Measurements from ENCODE around the gene PACC1. TPM values are rescaled to one million over a fixed set of nuclear protein-coding genes. Genes with fewer than 3 reads are reported as not detected.
"Not testable (repeated sequence)": the region's sequence is repeated elsewhere in the genome, so short reads cannot be mapped to it uniquely, and the experiment has no call there.

The PACC1 gene
- polyA plus RNA-seq, 1 experiment, result 12.7 TPM

DNA sequence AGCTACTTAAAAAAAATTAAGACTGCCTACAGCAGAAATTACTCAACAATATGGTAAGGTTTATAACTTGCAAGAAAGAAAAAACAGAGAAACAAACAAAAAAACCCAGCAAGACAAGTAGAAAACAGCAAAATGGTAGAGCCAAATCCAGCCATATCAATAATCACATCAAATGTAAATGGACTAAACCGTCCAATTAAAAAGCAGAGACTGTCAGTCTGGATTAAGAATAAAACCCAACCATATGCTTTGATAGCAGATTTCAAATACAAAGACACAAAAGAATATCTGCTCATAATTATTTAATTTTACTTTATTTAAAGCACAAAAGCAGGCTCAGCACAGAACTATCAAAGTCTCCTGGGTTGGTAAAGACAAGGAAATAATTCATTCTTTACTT, 17.5 kb downstream of the PACC1 start:
- Histone ChIP-seq H3K4me3 (ENCODE audit: low read depth, low read length) (no peak overlapping the region), H3K36me3 (ENCODE audit: control insufficient read depth, insufficient read depth, low read length) (no peaks in the 10 kb centered on the region), H3K27me3 (ENCODE audit: control insufficient read depth, insufficient read depth, low read length) (no peaks in the 10 kb centered on the region)
- CTCF ChIA-PET, result no interaction called here
- no peak for TF ChIP-seq CTCF (IDR thresholded peaks at IDR 0.05; ENCODE audit: insufficient read depth, low read depth, low read length)
- POLR2A ChIA-PET, result no interaction called here
- no peak for DNase-seq (ENCODE audit: low read depth)

DNA sequence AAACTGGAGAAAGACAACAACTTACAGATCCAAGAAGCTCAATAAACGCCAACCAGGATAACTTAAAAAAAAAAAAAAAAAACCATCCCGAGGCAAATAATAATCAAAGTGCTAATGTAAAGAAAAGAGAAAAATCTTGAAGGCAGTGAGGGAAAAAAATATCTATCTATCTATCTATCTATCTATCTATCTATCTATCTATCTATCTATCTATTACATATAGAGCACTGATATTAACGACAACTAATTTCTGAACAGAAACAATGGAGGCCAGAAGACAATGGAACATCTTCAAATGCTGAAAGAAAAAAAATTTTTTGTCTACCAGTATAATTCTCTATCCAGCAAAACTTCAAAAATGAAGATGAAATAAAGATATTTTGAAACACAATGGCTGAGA, 18.0 kb downstream of the PACC1 start:
- ChIA-PET CTCF (interaction anchor here (0.6 kb wide), 2 partner anchors 16 to 569 kb away, joined by 3 read pairs; no protein-coding TSS in a partner anchor), POLR2A (no interaction called here)
- no peak overlapping the region for H3K4me3 ChIP-seq (ENCODE audit: low read depth, low read length)
- no peak for TF ChIP-seq CTCF (IDR thresholded peaks at IDR 0.05; ENCODE audit: insufficient read depth, low read depth, low read length)
- H3K36me3 ChIP-seq (ENCODE audit: control insufficient read depth, insufficient read depth, low read length), result no peaks in the 10 kb centered on the region
- DNase-seq (ENCODE audit: low read depth), result no peak
- no peaks in the 10 kb centered on the region for H3K27me3 ChIP-seq (ENCODE audit: control insufficient read depth, insufficient read depth, low read length)

GRCh38 chr1:212395678-212396437, 18.8 kb downstream of the PACC1 start:
- H3K36me3 ChIP-seq (ENCODE audit: control insufficient read depth, insufficient read depth, low read length); POLR2A ChIA-PET; DNase-seq (ENCODE audit: low read depth); H3K4me3 ChIP-seq (ENCODE audit: low read depth, low read length); H3K27me3 ChIP-seq (ENCODE audit: control insufficient read depth, insufficient read depth, low read length): not testable (repeated sequence)
- CTCF ChIA-PET, result interaction anchor here (0.6 kb wide), 2 partner anchors 17 to 568 kb away, joined by 3 read pairs; no protein-coding TSS in a partner anchor

DNA sequence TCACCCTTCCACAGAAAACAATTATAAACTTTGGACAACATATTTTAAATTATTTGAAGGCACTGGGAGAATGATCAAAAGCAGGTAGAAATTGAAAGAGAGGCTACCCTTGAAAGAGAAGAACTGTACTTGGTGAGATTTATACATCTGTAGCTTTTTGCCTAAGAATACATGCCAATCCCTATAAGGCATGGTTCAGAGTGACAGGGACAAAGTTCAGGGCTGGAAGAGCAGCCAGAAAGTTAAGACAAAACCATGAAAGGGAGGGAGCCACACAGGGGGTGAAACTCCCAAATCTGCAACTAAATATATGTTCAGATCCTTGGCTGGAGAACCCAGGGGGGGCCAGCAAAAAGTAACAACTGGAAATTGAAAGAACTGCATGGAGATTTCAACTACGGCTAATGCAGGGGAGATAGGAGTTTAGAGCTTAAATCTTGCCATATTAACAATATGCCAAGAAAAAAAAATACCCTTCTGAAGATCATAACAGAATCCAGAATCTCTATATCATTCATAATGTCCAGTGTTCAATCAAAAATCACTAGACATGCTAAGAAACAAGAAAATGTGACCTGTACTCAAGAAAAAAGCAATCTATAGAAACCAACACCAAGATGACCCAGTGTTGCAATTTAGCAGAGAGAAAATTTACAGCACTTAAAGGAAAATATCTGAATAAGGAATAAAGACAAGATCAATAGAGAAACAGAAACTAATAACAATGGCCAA, 25.5 kb downstream of the PACC1 start:
- ChIA-PET POLR2A (no interaction called here), CTCF (interaction anchor here (1.3 kb wide), 1 partner anchor 21 kb away, joined by 4 read pairs; no protein-coding TSS in a partner anchor)
- no peaks in the 10 kb centered on the region for H3K36me3 ChIP-seq (ENCODE audit: control insufficient read depth, insufficient read depth, low read length)
- no peak for DNase-seq (ENCODE audit: low read depth)
- no peaks in the 10 kb centered on the region for H3K27me3 ChIP-seq (ENCODE audit: control insufficient read depth, insufficient read depth, low read length)
- TF ChIP-seq CTCF (IDR thresholded peaks at IDR 0.05; ENCODE audit: insufficient read depth, low read depth, low read length), result no peak
- H3K4me3 ChIP-seq (ENCODE audit: low read depth, low read length), result no peak overlapping the region

GRCh38 chr1:212386029-212386428, 28.7 kb downstream of the PACC1 start:
- CTCF ChIA-PET, result no interaction called here

More at GRCh38 chr1:212386029-212386428, 28.7 kb downstream of the PACC1 start:
- no peak for DNase-seq (ENCODE audit: low read depth)
- POLR2A ChIA-PET, result no interaction called here
- no peaks in the 10 kb centered on the region for H3K36me3 ChIP-seq (ENCODE audit: control insufficient read depth, insufficient read depth, low read length)
- no peak overlapping the region for H3K4me3 ChIP-seq (ENCODE audit: low read depth, low read length)
- H3K27me3 ChIP-seq (ENCODE audit: control insufficient read depth, insufficient read depth, low read length), result no peaks in the 10 kb centered on the region
- no peak for TF ChIP-seq CTCF (IDR thresholded peaks at IDR 0.05; ENCODE audit: insufficient read depth, low read depth, low read length)
